Eye (tissue), 1 donor: ENCODE results near the gene GCC1.
"Not testable (repeated sequence)": the region's sequence is repeated elsewhere in the genome, so short reads cannot be mapped to it uniquely, and the experiment has no call there.

Experiments used
- DNase-seq: peaks from one replicate; pipeline ENCODE4 v3.0.0-alpha.2; 2015

Gene GCC1

DNA sequence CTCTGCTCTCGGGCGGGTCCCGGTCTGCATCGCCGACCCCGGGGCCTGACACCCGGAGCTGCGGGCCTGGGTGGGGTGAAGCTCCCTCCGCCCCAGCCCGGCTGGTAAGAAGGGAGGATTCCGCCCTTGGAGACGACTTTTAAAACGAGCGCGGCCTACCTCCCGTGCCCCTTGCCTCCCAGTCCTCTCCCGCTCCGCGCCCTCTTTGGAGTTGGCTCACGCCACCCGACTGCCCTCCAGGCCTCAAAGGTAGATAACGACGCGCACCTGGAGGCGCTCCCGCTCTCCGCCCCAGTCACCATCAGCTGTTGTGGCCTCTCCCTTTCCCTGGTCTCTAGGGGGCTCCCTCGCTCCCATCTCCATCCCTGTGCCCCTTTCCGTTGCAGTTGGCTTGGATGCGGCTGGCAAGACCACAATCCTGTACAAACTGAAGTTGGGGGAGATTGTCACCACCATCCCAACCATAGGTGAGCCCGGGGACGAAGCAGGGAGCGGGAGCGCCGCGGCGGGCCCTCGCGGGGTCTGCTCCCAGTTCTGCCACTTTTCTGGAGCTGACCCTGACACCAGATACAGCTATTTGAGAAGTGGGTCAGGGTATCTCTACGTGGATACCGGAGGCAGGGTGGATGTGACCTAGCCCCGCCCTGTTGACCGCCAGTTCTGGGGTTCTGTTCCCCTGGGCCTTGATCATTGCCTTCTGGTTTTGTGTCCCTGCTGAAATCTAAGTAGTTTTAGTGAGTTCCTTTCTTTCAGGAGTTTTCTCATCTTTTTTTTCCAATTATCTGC lies 3.5 kb upstream of the GCC1 start:
- peak; percentile 85 for DNase-seq

DNA sequence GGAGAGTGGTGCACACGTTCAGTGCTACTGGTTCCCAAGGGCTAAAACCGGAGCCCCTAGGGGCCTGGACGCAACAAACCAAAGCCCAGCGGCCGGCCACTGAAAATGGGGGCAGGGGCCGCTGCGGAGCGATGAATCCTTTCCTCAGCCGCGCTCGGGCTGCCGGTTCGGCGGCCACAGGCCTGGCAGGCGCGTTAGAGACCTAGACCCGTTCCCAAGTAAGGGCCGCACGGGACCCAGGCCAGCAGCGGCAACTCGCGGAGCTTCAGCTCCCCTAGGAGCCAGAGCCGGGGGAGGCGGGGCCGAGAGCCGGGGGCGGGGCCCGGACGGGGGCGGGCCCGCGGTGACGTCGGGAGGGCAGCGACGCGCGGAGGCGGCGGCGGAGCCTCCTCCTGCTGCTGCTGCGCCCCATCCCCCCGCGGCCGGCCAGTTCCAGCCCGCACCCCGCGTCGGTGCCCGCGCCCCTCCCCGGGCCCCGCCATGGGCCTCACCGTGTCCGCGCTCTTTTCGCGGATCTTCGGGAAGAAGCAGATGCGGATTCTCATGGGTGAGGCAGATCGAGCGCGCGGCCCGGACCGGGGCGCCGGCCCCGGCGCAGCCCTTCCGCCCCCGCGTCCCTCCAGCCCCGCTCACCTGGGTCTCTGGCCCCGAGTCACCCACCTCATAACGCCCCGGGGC lies 2.8 kb upstream of the GCC1 start, which contains the start of gene ARF5:
Gene ARF5 (plus strand): TSS at position 393 of the 678 bp plus-strand sequence. CDS start 88 bp downstream, at position 481.
- DNase-seq = peak; percentile 96

DNA sequence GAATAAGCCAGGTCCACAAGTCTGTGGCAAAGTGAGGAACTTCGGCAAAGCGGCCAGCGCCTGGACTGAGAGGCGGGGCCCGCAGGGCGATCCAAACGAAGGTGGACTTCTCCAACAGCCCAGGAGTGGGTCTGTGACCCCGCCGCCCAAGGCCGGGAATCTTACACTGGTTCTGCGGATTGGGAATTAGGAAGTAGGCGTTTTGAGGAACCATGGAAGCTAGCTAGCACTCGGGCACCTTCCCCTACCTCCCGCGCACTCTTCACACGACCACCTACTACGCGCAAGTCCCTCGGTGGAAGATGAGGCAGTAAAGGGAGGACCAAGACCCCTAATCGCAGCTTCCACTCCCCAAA lies 2.2 kb upstream of the GCC1 start:
- DNase-seq = no peak

DNA sequence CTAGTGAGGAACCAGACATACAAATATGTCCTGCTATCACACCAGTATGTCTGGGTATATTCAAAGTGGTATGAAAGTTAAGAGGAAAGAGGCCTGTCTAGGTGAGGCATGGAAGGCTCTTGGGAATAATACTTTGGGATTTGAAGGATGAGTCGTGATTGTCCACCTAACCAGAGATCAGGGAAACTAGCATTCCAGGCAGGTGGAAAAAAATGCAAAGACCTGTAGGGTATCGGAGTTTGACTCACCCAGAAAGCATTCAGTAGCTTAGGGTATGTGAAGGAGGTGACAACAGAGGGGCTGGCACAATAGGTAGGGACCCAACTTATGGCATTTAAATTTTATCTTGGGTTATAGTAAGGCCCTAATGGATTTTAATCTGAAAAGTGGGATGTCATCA lies 950 bp upstream of the GCC1 start:
- peak; percentile 1 for DNase-seq

DNA sequence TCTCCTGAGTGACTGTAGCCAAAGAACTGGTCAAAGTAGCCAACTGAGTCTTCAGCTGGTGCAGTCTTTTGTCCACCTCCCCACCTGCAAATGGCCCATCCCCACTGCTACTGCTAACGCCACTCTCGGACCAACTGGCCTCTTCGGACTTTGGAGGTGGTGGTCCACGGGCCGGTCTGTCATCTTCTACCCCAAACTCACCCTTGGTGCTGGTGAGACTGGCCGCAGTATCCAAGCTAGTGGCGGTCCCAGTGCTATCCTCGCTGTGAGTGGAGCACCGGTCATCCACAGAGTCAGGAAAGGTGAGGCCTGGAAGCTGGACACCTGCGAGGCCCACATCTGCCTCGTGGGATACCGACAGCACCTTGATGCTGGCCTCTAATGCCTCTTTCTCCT lies 750 bp downstream of the GCC1 start:
- DNase-seq = no peak

DNA sequence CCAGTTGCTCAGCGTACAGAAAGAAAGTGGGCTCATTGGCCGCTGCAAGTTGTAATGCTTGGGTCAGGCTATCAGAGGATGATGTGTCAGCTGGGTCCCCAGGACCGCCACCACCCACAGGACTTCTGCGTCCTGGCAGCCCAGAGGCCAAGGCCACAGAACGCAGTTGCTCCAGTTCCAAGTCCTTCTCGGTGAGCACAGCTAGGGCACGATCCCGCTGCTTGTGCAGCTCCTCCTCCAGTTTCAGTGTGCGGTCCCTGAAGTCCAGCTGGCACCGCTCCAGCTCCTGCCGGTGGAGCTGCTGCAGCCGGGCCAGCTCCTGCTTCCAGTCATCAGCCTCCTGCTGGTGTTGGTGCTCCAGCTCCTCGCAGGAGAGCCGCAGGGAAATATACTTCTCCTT lies 3.0 kb downstream of the GCC1 start:
- DNase-seq = no peak

DNA sequence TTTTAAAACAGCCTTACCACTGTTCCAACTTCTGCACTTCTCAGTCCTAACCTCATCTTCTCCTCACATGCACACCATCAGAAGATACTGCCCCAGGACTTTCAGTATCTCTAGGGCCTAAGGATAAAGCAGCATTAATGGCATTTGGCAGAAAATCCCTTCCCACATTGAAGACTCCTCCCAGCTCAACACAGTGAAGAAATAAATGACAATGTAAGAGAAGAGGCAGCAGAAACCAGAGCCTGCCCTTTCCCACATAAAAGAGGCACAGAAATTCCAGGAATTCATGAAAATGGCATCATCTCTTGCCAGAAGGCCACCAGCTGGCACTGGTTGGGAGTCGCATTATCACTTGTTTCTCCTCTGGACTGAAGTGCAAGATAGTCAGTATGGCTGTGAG lies 3.7 kb downstream of the GCC1 start:
- no peak for DNase-seq

DNA sequence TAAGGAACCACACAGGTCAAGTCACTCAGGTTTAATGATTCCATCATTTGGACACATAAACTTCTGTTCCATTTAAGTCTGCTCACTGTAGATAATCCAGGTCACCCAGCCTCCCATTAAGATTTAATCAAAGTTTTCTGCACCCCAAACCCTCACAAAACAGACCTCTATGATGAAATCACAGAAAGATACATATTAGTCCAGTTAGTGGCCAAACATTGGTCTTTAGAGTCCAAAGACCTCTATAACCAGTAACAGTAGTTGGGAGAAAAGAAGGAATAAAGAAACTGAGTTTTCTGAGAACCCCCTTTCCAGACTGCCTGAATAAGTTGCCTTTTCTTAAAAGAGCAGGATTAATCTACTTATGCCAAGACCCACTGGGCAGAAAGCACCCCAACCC lies 4.8 kb downstream of the GCC1 start:
- DNase-seq = no peak

DNA sequence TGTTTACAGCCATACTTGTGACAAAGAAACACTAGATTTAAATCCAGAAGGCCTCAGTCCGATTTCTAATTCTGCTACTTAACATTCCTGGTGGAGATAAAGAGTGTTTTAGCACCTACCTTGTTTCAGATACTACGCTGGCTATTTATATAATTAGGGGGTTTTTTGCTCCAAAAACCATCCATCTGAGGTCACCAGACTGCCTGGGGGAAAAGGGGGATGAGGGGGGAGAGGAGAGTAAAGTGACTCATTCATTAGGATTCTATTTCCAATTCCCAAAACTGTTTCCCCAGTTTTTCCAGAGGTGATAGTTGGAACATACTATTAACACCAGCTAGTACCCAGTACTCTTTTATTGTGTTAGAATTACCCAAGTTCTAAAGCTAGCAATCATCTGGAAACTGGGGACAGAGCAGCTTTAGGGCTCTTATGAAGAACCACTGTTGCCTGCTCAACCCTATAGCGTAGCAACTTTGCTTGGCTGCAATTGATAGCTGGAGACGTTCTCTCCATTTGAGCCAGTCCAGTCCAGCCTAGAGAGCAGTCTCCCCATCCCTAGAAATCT lies 6.6 kb downstream of the GCC1 start:
- no peak for DNase-seq

DNA sequence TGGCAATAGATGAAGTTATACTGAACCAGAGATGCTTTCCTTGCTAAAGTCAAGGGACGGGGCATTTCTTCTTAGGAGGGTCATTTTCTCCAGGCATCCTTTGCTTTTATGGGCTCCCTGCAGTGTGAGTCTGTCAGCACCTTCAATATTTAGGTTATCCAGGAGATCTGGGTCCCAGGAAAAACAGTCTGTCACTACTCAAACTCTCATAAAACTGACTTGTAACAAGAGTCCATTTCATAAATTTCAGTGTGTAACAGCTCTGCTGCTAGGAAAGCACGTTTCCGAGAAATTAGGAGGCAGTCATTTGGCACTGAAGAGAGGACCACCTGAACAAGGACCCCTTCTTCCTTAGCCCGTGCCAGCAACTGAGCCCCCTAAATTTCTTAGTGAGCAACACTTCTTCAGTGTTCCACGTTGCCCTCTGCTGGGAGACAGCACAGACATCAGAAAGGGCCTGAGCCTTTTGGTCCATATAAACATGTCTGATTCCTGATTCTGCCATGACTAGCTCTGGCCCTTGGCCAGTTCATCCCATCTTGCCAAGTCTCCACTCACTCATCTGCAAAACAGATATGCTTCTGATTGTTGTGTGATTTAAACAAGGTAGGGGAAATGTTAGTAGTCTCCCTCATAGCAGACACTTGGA lies 7.2 kb downstream of the GCC1 start:
- DNase-seq = no peak

DNA sequence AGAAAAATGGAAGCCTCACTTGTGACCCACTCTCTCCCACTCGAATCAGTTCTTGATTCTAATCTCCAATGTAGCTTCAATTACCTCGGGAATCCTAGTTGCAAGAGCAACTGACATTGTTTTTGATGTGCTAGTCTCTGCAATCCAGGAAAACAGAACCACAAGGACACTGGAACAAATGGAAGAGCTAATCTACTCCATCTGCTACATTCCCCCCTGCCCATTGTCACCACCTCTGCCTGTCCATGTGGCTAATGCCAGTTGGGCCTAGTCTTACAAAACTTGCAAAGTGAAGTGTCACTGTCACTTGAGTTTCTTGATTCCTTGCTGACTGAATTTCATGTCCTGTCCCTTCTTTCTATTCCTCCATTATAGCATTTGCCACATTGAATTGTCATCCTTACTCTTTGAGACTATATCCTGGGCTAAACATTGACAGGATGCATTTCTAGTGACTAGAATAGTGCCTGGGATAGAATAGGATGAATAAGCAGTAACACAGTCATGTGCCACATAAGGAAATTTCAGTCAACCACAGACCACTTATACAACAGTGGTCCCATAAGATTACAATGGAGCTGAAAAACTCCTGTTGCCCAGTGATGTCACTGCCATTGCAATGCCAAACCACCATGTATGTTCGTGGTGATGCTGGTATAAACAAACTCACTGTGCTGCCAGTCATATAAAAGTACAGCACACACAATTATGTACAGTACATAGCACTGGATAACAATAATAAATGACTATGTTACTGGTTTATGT lies 13.5 kb downstream of the GCC1 start:
- DNase-seq = no peak

DNA sequence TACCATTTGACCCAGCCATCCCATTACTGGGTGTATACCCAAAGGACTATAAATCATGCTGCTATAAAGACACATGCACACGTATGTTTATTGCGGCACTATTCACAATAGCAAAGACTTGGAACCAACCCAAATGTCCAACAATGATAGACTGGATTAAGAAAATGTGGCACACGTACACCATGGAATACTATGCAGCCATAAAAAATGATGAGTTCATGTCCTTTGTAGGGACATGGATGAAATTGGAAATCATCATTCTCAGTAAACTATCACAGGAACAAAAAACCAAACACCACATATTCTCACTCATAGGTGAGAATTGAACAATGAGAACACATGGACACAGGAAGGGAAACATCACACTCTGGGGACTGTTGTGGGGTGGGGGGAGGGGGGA lies 17.4 kb downstream of the GCC1 start:
- DNase-seq = not testable (repeated sequence)

DNA sequence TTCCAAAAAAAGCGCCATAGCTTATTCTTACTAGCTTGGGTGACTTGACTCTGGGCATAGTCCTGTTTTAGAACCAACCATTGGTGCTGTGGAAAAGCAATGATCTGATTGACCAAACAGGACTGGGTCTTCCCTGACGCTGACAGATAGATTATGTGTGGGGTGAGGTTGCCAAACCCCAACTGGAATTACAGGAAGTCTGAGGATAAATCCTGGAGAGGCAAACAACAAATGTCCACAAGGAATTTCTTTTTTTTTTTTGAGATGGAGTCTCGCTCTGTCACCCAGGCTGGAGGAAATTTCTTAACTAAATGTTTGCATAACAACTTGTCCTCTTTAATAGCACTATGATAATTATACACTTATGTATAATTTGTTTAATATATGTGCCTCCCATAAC lies 19.2 kb downstream of the GCC1 start:
- no peak for DNase-seq

DNA sequence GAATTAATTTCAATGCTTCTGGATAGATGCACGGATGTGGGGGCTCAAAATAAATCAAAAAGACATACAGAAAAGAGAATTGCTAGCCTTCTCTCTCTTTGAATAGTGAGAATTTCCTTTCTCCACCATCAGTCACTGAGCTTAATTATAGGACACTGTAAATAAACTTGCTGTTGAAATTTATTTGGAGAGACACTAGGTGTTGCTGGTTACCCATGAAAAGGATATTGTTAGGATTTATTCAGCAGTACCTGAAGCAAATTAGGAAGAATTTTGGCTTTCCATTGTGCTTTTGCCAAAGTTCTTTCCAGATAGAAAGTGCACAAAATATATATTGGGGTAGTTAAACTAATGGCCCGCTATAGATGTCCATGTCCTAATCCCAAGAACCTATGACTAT lies 27.6 kb downstream of the GCC1 start:
- DNase-seq = no peak

DNA sequence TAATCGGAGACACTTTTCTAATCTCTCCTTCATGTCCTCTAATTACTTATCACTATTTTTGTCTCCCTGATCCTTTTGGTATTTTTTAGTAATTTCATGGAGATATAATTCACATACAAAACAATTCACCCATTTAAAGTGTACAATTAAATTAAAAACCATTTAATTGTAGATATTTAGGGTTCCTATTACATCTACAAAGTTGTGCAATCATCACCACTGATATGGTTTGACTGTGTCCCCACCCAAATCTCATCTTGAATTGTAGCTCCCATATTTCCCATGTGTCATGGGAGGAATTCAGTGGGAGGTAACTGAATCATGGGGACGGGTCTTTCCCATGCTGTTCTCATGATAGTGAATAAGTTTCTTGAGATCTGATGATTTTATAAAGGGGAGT lies 29.0 kb downstream of the GCC1 start:
- DNase-seq = no peak

DNA sequence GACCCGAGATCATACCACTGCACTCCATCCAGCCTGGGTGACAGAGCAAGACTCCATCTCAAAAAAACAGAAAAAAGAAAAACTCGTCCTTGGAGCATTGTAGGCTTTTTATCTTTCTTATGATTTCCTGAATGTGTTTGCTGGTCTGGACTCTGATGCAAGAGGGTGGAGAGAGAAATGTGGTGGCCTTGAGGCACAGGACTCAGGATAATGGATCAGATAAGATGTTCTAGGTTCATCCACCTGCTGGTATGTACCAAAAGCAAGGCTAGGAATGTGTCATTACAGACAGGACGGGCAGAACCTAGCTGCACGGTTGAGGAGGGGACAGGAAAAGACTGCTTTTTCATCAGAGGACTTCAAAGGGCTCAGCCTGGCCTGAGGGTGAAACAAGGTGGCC lies 33.5 kb downstream of the GCC1 start:
- no peak for DNase-seq

DNA sequence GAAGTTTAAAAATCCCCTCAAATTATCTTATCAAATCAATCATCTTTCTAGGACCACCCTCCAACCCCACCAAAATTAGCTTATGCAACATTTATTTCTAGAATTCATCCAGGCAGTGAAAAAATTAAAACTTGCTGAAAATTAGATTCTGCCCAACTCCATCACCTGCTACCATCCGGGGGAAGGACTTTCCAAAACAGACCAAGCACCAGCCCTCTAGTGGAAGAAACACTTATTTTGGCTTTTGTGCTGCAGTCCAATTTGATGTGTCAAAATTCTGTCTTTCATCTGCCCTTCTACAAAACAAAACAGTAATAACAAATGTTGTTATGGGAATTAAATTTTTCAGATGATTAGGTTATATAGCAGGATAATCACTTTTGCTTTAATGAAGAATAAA lies 35.1 kb downstream of the GCC1 start:
- DNase-seq = no peak

DNA sequence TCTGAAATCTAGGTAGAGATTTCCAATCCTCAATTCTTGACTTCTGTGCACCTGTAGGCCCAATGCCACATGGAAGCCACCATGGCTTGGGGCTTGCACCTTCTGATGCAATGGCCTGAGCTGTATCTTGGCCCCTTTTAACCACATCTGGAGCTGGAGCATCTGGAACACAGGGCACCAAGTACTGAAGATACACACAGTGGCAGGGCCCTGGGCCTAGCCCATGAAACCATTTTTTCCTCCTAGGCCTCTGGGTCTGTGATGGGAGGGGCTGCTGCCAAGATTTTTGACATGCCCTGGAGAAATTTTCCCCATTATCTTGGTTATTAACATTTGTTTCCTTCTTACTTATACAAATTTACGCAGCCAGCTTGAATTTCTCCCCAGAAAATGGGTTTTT lies 39.1 kb downstream of the GCC1 start:
- no peak for DNase-seq

DNA sequence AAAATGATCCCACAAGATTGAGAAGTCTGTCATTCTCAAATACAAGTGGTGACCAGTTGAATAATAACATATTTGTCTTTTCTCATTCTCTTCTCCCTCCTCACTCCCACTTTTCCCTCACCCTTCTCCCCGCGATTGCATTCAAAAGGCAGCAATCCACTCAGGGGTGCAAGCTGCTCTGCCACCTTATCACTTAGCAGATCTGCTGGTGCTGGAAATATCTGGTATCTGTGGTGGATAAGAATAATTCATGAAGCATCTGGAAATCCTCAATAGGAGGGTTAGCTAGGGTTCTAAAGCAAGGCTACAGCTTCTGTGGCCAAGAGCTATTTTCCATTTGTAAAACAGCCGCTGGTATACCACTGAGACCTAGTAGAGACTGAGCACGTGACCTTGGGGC lies 43.8 kb downstream of the GCC1 start:
- DNase-seq = no peak

DNA sequence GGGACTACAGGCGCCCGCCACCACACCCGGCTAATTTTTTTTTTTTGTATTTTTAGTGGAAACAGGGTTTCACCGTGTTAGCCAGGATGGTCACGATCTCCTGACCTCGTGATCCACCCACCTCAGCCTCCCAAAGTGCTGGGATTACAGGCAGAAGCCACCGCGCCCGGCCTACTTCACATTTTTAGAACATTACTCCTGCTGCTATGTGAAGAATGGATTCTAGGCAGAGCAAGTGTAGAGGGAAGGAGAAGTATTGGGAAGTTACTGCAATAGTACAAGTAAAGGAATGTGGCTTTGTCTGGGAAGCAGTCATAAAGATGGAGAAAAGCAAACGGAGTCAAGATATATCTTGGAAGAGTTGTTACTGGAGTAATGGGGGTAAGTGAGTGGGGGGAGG lies 44.9 kb downstream of the GCC1 start:
- not testable (repeated sequence) for DNase-seq

DNA sequence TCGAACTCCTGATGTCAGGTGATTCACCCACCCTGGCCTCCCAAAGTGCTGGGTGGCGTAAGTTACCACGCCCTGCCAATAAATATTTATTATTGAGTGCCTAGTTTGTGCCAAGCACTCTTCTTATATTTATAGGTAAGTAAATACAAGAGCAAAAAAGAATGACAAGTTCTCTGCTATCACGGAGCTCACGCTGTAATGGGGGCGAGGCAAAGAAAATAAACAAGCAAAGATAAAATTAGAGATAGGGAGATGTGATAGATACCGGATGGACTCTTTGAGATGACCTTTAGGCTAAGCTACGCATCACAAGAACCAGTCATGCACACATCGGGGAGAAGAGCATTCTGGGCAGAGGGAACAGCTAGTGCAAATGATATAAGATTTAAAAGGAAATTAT lies 46.3 kb downstream of the GCC1 start:
- no peak for DNase-seq

DNA sequence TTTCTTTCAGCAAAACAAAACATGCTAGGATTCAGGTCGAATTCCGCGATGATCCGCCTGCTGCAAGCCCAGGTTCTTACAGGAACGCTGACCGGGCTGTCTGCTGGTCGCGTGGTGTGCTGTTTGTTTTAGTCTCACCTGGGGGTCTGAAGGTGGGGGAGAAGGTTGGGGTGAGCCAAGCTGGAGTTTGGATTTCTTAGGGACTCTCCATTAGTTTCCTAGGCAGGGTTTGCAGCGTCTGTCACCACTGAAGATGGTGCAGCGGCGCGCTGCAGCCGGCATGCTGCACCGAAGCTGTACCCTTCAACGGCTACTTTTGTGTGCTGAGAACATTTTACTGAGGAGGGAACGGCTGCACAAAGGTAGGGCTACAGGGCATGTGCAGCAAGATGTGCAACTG lies 48.7 kb downstream of the GCC1 start:
- DNase-seq = peak; percentile 49

DNA sequence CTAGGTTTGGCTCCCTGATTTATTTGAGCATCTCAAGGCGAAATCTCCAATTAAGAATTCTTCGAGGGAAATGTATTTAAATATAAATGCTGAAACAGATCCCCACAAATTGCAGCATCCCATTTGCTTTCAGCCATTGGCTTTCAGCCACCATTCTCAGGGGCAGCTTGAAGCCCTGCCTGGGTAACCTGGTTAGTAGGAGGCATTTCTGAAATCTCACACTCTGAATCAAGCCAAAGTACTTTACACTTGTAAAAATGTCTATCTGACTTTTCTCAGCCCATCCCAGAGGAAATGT lies 49.1 kb downstream of the GCC1 start:
- no peak for DNase-seq
